Vagina (tissue), 2 donors: ENCODE measurements around the gene CYP4F3.
"Not testable (repeated sequence)": the region's sequence is repeated elsewhere in the genome, so short reads cannot be mapped to it uniquely, and the experiment has no call there.

Source experiments
- CTCF ChIP-seq, 3 experiments: fragments of 450-650 bp in 2 of 3; fragments of 200-600 bp in 1 of 3; sonication (generic) in 1 of 3; IDR thresholded peaks; one replicate each; pipeline ENCODE4 v1.5.1; 2017 to 2019; ENCODE audit warnings: antibody characterized with exemption in 3 of 3, mild to moderate bottlenecking in 2 of 3, moderate library complexity in 2 of 3
- POLR2AphosphoS5 ChIP-seq, 2 donors: sonication (generic); formaldehyde crosslinking; IDR thresholded peaks; one replicate each; pipeline ENCODE4 v1.9.0; 2017; ENCODE audit warnings: antibody characterized with exemption in 2 of 2, mild to moderate bottlenecking in 2 of 2, low read depth in 1 of 2; ENCODE audit not compliant: insufficient read depth in 1 of 2

GRCh38 chr19:15650123-15650522 lies 9.4 kb downstream of the CYP4F3 start:
- not testable (repeated sequence) for TF ChIP-seq CTCF (IDR thresholded peaks at IDR 0.05); POLR2AphosphoS5 (IDR thresholded peaks at IDR 0.05; ENCODE audit: insufficient read depth in 1 of 2, low read depth in 1 of 2)
